ENCODE data around the gene ANKRD11.

ANKRD11 gene

DNA sequence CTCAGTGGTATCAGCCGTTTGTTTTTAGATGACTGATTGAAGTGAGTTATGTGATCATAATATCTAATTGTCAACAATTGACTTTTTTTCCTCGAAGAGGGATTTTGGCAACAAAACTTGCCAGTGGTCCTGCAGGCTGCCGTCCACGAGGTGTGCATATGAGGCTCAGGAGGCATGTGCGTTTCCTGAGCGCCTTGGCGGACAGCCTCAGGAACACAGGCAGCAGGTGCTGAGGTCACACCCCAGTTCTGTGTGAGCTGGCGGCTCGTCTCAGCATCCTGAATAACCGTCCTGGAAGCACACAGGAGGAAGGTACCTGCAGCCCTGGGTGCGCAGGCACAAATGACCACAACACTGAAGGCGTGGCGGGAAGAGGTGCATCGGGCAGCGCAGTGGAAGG lies 29.5 kb upstream of the ANKRD11 start:
- Histone ChIP-seq H3K4me1 (no peaks in the 10 kb centered on the region), H3K27ac (no peak overlapping the region), H2AFZ (no peak overlapping the region), H3K9ac (no peak overlapping the region), H3K27me3 (ENCODE audit: control insufficient read depth, insufficient read depth, low read length) (no peaks in the 10 kb centered on the region), H3K9me3 (ENCODE audit: control insufficient read depth, low read length) (no peaks in the 10 kb centered on the region), H3K79me2 (peaks cover 62% of the 10 kb centered on the region), H3K36me3 (ENCODE audit: control insufficient read depth, insufficient read depth, low read length) (no peaks in the 10 kb centered on the region), H3K4me2 (ENCODE audit: low read length) (no peak overlapping the region), H3K4me3 (ENCODE audit: low read depth, low read length) (no peak overlapping the region)
- TF ChIP-seq CTCF (IDR thresholded peaks at IDR 0.05), result no peak

- Histone ChIP-seq H3K36me3 (ENCODE audit: control insufficient read depth, insufficient read depth, low read length) (no peaks in the 10 kb centered on the region), H3K27ac (no peak overlapping the region), H3K4me1 (no peaks in the 10 kb centered on the region), H3K9me3 (ENCODE audit: control insufficient read depth, low read length) (no peaks in the 10 kb centered on the region), H3K9ac (no peak overlapping the region), H3K4me3 (ENCODE audit: low read depth, low read length) (no peak overlapping the region), H3K79me2 (peaks cover 59% of the 10 kb centered on the region), H3K27me3 (ENCODE audit: control insufficient read depth, insufficient read depth, low read length) (no peaks in the 10 kb centered on the region), H2AFZ (no peak overlapping the region), H3K4me2 (ENCODE audit: low read length) (no peak overlapping the region)
- no peak for TF ChIP-seq CTCF (IDR thresholded peaks at IDR 0.05)
These were observed 26.8 kb upstream of the ANKRD11 start for GRCh38 chr16:89517128-89517527.

DNA sequence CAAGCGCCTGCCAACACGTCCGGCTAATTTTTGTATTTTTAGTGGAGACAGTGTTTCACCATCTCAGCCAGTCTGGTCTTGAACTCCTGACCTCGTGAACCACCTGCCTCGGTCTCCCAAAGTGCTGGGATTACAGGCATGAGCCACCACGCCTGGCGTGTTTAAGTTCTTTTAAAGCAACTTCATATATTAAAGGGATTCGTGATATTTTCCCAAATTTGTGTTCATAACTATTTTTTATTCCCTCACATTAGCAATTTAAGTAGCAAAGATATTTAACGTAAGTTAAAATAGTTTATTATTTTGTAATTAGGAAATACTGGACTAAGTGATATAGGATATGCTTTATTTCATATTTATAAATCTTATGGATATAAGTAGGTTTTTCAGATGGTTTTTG lies 22.1 kb upstream of the ANKRD11 start:
- no peak overlapping the region for H2AFZ ChIP-seq
- no peak overlapping the region for H3K4me2 ChIP-seq (ENCODE audit: low read length)
- peaks cover 3% of the 10 kb centered on the region for H3K4me1 ChIP-seq
- H3K9me3 ChIP-seq (ENCODE audit: control insufficient read depth, low read length), result no peaks in the 10 kb centered on the region
- H3K9ac ChIP-seq, result no peak overlapping the region
- no peaks in the 10 kb centered on the region for H3K27me3 ChIP-seq (ENCODE audit: control insufficient read depth, insufficient read depth, low read length)
- H3K36me3 ChIP-seq (ENCODE audit: control insufficient read depth, insufficient read depth, low read length), result no peaks in the 10 kb centered on the region
- H3K4me3 ChIP-seq (ENCODE audit: low read depth, low read length), result no peak overlapping the region
- no peak overlapping the region for H3K27ac ChIP-seq
- peaks cover 39% of the 10 kb centered on the region for H3K79me2 ChIP-seq
- no peak for TF ChIP-seq CTCF (IDR thresholded peaks at IDR 0.05)

DNA sequence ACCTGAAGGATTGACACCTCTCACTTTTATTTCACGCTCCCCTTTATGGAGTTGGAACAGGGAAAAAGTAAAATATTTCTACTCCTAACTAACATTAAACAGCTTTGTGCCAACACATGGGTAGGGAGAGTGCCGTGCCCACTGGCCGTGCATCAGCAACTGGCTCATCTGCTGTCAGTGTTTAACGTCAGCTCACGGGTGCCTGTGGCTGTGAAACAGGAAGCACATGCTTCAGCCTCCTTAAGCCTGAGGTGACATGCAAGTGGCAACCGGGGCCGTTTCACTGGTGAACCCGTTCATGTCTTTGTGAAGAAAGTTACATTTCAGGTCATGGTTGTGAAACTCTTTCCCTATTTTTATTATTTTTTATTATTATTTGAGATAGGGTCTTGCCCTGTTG lies 21.0 kb upstream of the ANKRD11 start:
- TF ChIP-seq CTCF (IDR thresholded peaks at IDR 0.05), result no peak
- Histone ChIP-seq H3K9ac (no peak overlapping the region), H2AFZ (no peak overlapping the region), H3K36me3 (ENCODE audit: control insufficient read depth, insufficient read depth, low read length) (no peaks in the 10 kb centered on the region), H3K27ac (no peak overlapping the region), H3K4me3 (ENCODE audit: low read depth, low read length) (no peak overlapping the region), H3K79me2 (peaks cover 33% of the 10 kb centered on the region), H3K4me1 (peaks cover 3% of the 10 kb centered on the region), H3K27me3 (ENCODE audit: control insufficient read depth, insufficient read depth, low read length) (no peaks in the 10 kb centered on the region), H3K9me3 (ENCODE audit: control insufficient read depth, low read length) (no peaks in the 10 kb centered on the region), H3K4me2 (ENCODE audit: low read length) (no peak overlapping the region)

DNA sequence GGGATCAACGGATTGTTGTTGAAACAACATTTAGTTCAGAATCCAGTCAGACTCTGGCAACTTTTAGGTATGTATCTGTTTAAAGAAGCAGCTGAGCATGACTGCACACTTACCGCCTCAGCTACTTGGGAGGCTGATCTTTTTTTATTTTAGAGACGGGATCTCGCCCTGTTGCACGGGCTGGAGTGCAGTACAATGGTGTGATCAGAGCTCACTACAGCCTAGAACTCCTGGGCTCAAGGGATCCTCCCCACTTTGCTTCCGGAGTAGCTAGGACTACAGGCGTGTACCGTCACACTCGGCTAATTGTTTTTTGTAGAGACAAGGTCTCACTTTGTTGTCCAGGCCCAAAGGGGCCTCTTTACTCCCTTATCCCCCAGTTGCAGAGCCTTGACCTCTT lies 20.2 kb upstream of the ANKRD11 start:
- Histone ChIP-seq H3K4me1 (peaks cover 8% of the 10 kb centered on the region), H2AFZ (no peak overlapping the region), H3K4me3 (ENCODE audit: low read depth, low read length) (no peak overlapping the region), H3K27ac (no peak overlapping the region), H3K36me3 (ENCODE audit: control insufficient read depth, insufficient read depth, low read length) (no peaks in the 10 kb centered on the region), H3K9ac (no peak overlapping the region), H3K27me3 (ENCODE audit: control insufficient read depth, insufficient read depth, low read length) (no peaks in the 10 kb centered on the region), H3K9me3 (ENCODE audit: control insufficient read depth, low read length) (no peaks in the 10 kb centered on the region), H3K79me2 (peaks cover 25% of the 10 kb centered on the region), H3K4me2 (ENCODE audit: low read length) (no peak overlapping the region)
- TF ChIP-seq CTCF (IDR thresholded peaks at IDR 0.05), result no peak

All from parathyroid adenoma (tissue), 2 donors.